GM18517 (cell line): ENCODE data around the gene MYO1A.
"Not testable (repeated sequence)": the region's sequence is repeated elsewhere in the genome, so short reads cannot be mapped to it uniquely, and the experiment has no call there.

Experiments used
- ATAC-seq: cut with Tn5 transposase; IDR thresholded peaks from one replicate; pipeline ENCODE4 v1.9.1; 2021; ENCODE audit warnings: mild to moderate bottlenecking, moderate library complexity; ENCODE audit not compliant: unreplicated experiment

MYO1A gene

DNA sequence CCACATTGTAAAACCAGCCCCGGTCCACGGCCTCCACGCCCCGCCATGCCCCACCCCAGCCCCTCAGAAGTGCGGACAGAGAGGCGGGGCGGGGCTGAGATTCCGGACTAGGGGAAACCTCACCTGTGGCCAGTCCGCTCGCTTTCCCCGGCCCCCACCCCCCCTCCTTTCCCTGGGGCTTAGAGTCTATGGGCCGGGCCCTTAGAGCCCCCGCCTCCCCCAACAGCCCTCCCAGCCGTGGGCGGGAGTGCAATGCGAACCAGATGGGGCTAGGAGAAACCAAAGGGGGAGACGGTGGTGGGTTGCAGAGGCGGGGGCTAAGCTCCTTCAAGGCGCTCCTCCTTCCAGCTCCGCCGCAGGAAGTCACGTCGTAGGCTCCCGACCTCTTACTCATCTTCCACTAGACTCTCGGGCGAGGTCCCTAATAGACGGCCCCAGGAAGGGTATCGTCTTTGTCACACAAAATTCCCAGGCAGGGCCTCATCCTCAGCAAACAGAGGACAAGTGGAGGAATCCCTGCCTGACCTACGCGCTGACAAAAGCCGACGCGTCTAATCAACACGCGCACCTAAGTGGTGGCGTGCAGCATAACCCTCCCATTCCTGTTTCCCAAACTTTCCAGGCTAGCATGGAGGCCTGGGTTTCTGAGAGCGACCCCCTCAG, 37.9 kb upstream of the MYO1A start:
- peak; percentile 34 for ATAC-seq

DNA sequence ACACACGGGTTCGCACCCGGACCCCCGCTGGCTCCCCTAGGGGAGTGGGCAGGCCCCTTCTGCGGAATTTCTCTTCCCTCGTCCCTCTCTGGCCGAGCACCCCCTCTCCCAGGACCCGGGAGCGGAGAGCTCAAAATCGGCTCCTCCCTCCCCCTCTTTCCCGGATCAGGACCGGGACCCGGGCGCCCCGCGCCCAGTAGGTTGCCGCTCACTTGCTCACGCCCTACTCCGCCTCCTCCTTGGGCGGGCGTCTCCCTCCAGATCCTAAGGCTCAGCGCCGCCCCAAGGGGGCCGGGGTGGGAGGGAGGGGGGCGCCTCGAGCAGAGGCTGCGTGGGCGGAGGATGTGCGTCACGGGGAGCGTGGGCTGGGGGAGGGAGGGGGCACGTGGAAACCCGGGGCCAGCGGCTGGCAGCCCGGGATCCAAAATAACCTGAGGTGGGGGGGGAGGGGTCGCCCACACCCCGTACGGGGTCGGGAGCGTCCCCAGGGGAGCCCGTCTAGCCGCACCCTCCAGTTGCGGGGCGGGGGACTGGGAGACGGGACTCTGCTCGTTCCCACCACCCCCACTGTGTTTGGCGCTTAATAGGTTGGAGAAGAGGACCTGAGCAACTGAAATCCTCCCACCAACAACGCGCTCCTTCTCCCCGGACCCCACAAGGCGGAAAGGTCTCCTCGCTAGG, 37.2 kb upstream of the MYO1A start:
- ATAC-seq = no peak

DNA sequence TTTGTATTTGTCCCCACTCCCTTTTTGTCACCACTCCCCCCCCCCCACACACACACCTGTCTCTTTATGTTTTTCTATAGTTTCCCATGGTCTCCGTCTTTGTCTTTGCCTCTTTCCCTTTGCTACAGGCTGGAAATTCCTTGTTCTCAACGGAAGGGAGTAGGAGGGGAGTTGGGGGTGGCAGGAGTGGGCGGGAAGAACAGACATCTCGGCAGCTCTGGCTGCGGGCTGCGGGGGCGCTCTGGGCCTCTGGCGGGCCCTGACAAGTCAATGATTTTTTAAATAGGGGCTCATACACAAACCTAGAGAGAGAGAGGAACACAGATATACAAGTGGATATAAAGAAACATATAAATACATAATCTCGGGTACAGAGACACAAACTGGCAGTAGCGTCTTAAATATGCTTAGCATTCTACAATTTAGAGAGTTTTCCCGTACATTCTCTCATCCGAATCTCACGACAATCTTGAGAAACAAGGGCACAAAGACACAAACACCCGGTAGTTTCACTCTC, 36.6 kb upstream of the MYO1A start:
- ATAC-seq = no peak

DNA sequence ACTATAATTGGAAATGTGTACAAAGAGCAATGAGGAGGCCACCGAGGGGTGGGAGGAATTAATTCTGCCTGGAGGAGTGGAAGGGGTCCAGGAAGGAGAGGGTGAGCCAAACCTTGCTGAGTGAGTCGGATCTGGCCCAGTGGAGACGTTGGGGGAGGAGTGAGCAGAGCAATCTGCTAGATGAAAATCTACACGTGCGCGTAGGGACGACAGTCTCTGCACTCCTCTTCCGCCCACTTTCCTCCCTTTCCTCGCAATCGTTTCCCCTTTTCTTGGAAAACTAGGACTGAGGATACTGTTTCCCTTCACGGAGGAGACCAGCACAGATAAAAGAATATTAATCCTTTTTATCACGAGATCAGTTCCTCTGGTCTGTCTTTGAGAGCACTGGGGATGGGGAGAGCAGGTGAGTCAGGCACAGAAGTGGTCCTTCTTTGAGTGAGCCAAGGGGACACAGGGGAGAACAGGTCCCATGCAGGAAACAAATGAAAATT, 36.1 kb upstream of the MYO1A start:
- no peak for ATAC-seq

DNA sequence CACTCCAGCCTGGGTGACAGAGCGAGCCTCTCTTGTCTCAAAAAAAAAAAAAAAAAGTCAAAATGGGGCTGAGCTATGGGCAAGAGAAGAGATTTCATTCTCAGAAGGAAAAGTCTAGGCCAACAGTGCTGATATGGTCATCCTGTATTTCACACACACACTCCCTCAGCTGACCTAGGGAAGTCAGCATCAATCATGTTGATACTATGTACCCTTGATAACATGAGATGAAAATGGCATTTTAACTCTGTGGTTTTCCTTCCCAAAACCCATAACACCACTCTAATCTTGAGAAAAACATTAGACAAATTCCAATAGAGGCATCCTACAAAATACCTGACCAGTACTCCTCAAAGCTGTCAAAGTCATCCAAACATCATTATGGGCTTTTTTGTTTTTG, 30.9 kb upstream of the MYO1A start:
- ATAC-seq = no peak

DNA sequence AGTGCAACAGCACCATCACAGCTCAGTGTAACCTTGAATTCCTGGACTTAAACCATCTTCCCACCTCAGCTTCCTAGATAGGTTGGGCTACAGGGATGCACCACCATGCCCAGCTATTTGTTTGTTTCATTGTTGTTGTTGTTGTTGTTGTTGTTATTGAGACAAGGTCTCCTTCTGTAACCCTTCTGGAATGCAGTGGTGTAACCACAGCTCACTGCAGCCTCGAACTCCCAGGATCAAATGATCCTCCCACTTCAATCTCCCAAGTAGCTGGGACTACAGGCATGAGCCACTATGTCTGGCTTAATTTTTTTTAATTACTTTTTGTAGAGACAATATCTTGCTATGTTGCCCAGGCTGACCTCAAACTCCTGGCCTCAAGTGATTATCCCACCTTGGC, 29.9 kb upstream of the MYO1A start:
- no peak for ATAC-seq

DNA sequence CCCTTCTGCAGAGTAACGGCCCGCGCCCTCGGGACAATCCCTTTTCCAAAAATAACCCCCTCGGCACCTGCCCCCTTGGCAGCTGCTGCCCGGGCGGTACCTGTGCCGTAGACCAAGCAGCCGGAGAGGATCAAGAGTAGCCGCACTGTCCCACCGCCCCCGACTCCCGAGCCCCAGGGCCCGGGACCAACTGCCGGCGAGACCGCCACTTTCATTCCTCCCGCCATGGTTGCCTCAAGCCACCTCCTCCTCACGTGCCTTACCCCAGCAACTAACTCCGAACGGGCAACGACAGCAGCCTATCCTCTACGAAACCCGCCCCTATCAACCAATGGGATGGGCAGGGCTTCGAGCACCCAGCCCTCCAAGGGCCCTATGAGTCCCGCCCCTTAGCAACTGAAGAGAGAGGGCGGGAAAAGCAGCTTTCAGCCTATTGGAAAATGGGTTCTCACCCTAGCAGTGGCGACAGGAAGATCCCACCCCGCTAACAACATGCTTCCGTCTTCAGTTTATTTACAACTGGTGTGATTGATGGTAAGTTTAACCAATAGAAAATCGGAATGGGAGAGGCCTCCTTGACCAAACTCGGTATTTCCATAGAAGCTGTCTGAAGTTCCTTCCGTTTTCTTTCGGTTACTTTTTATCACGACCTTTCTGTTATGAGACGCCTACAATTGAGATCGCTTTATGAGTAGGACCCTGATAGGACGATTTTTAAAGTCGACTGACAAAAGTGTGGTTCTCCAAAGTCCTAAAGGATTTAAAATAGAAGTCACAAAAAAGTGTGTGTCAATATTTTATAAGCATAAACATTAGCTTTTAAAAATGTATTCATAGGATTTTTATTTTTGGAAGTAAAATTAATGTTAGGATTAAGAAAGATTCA, 28.8 kb upstream of the MYO1A start, which contains the start of gene NEMP1:
TSS of gene NEMP1 (minus strand) at position 273 of the 886 bp plus-strand sequence. CDS start at position 227, 46 bp downstream.
- peak; percentile 98 for ATAC-seq

DNA sequence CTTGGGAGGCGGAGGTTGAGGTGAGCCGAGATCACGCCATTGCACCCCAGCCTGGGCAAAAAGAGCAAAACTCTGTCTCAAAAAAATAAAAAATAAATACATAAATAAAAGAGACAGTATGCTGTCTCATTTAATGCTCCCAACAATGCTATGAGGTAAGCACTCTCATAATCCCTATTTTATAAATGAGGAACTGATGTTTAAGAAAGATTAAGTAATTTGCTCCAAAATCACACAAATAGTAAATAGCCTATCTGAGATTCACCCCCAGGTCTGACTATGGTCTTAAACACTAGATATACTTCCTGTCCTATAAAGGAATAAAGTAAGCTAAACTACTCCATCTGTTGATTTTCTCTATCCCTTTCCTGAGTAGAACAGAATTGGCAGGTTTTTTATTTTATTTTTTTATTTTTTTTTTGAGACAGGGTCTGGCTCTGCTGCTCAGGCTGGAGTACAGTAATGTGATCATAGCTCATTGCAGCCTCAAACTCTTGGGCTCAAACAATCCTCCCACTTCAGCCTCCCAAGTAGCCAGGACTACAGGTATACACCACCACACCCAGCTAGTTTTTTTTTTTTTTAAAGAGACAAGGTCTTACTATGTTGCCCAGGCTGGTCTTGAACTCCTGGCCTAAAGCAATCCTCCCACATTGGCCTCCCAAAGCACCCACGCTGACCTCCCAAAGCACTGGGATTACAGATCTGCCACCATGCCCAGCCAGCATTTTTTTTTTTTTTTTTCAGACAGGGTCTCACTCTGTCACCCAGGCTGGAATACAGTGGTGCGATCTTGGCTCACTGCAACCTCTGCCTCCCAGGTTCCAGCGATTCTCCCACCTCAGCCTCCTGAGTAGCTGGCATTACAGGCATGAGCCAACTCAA, 23.9 kb upstream of the MYO1A start:
- ATAC-seq = not testable (repeated sequence)

DNA sequence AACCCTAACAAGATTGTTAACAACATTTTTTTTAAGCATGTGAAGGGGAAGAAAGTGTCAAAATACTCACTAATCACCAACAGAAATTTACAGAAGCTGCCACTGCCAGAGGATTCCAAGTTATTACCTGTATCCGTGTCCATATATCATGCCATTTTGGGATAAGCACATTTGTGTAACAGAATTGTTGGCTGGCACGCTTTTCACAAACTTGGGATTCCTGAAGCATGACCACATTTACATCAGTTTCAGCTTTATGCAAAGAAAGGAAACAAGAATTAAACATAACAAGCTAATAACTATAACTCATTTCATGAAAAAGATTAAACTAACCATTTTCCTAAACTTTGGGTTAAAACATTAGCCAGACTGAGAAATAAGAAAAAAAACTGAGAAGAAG, 22.7 kb upstream of the MYO1A start:
- no peak for ATAC-seq

DNA sequence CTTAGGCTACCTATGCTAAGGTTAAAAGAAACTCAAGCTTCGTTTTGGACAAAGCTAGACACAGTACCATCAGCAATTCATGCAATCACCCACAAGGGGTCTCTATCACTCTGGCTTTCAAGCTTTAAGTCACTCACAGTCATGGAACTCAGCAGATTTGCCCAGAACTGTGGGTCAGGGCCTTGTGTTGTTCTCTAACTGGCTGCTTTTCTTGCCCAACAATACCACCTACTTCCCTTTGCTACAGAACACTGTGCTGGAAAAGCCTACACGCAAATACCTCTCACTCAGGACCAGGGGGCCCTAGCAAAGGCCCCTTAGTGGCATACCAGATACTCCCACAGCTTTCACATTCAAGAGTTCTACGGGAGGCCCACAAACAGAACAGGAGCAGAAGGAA, 19.6 kb upstream of the MYO1A start:
- peak; percentile 85 for ATAC-seq

DNA sequence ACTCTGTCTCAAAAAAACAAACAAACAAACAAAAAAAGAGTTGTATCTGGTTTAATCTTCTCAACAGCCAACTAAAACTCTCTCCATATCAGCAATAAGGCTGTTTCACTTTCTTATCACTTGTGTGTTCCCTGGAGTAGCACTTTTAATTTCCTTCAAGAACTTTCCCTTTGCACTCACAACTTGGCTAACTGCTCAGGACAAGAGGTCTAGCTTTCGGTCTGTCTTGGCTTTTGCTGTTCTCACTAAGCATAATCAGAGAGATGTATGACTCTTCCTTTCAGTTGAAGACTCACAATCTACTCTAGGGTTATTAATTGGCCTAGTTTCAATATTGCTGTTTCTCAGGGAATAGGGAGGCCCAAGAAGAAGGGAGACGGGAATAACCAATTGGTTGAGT, 16.3 kb upstream of the MYO1A start:
- ATAC-seq = no peak

DNA sequence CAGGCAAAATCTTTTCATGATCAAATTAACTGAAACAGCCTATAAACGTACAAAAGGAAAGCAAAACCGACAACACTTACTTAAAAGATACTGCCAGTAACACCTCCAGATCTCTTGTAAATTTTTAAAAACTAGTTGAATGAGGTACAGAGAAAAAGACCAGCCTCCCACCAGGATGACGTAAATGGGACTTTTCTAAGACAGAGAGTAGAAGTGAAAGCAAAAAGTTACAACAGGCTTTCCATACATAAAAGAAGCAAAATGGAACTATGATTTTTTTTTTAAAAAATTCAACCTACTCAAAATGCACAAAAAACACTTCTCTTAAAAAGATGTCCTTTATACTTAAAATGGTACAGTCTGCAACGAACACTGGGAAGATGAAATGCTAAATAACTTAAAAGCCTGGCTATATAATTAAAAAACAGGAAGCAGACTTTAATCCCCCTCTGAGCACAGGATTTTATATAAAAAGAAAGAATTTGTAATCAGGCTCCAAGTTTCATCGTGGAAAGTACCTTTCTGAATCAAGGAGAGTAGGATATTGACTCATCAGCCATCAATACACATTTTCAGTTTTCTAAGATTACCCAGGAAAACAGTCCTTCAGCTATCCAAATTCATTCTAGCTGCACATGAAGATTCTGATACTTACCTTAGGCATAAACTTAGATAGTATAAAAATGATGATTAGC, 14.2 kb upstream of the MYO1A start:
- peak; percentile 80 for ATAC-seq

DNA sequence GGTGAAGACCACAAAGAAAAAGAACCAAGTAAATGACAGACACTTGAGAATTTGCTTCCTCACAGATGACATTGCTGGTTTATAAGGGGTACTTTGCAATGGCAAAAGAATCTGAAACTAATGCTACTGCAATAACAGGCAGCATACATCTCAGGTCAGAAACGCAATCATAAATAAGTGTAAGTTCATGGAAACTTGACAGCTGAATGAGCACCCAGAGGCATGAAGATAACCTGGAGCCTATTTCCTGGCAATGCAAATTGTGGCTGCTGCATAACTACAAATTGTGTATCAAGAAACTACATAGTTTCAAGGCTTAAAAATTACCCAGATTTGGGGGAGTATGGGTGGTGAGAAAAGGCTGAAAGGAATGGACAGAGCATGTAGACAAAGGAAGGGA, 8.5 kb upstream of the MYO1A start:
- ATAC-seq = no peak

DNA sequence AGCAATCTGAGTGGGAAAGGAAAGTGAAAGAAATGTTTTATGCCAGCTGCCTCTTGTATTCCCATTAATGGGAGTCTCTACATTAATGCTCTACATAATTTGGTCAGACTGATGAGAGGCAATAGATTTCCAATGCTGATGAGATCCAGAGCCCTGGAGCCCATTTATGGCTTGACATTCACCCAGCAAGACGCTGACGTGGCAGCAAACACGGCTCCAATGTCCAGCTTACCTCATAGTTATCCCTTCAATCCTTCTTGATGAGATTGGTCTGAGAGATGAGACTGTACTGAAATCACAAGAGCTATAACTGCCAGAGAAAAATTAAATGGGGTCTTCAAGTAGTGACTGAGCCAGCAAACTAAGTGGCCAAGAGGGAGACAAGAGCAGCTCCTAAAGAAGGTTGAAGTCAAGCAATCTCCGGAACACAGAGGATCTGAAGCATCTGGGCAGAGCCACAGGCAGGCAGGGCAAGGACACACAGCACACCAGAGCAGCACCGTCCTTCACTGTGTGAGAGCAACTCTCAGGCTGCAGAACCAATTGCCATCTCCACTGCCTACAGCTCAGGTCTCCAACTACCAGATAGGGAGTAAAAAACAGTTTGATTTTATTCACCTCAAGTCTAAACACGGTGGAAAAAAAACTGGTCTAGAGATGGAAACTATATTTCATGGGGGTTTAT, 7.3 kb upstream of the MYO1A start:
- ATAC-seq = no peak

DNA sequence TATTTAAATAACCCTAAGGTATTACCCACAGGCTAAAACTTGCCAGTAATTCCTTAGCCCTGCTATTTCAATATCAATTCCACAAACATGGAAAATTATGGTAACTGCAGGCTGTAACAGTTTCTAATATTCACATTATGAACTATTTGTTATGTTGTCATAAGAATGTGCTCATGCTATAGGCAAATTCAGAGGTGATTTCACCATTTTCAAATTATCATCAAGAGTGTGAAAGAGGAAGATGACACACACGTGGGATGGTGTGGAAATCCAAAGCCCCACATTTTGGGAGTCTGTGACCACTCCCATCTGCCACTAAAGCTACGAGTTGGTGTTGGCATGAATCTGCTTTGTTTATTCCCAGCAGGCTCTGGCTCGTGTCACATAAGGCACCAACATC, 5.9 kb upstream of the MYO1A start:
- ATAC-seq = no peak

DNA sequence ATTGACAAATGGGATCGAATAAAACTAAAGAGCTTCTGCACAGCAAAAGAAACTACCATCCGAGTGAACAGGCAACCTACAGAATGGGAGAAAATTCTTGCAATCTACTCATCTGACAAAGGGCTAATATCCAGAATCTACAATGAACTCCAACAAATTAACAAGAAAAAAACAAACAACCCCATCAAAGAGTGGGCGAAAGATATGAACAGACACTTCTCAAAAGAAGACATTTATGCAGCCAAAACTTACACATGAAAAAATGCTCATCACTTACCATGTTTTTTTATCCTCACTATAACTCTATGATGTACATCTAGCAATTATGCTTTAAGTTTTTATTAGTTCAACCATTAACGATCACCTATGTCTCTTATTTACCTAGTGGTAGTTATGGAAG, 4.0 kb upstream of the MYO1A start:
- ATAC-seq = not testable (repeated sequence)

DNA sequence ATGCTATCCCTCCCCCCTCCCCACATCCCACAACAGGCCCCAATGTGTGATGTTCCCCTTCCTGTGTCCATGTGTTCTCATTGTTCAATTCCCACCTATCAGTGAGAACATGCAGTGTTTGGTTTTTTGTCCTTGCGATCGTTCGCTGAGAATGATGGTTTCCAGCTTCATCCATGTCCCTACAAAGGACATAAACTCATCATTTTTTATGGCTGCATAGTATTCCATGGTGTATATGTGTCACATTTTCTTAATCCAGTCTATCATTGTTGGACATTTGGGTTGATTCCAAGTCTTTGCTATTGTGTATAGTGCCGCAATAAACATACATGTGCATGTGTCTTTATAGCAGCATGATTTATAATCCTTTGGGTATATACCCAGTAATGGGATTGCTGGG, 3.2 kb upstream of the MYO1A start:
- ATAC-seq = not testable (repeated sequence)

DNA sequence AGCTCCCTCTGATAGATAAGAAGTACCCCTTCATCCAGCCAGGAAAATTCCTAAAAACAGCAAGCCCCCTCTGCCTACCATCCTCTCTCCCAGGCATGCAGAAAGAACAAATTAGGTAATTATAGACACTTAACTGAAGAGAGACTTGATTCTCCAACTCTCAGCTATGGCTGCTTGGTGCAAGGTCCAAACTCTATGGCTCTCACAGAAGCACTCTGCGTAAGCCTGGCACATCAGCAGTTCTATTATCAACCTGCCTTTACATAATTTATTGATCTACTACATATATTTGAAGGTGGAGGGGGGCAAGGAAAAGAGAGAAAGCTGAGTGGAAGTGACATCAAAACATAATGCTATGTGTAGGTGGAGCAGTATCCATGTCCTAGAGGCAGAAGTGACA, 1.1 kb upstream of the MYO1A start:
- no peak for ATAC-seq

DNA sequence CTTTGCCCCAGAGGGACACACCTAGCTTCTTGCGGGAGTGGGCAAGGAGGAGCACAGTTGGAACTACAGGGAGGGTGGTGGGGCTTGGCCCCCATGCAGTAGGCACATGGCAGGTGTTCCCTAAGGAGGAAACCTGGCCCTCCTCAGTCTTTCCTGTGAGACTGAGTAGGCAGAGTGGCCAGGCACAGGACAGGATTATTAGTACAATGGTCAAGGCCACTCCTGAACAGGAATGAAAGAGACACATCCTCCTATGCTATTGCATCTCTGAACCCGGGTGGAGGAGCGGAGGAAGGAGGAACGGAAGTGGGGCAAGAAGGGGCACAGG, 846 bp downstream of the MYO1A start:
- no peak for ATAC-seq
